Kidney (tissue), 14 donors: Measurements from ENCODE around the gene NPR3. TPM values are rescaled to one million over a fixed set of nuclear protein-coding genes. Genes with fewer than 3 reads are reported as not detected.

ENCODE experiments used
- DNase-seq, 5 donors: peaks; one replicate each; pipeline ENCODE4 v3.0.0-alpha.2; 2013 to 2020
- FAIRE-seq: peaks from 2 replicates; lab custom pipeline; 2012; peaks lifted over from hg19 to GRCh38; lab: Jason Lieb, UNC
- H3K27ac ChIP-seq, 2 donors: one replicate each; pipeline ENCODE4 v1.7.0; 2013; ENCODE audit warnings: low read depth in 2 of 2, low read length in 2 of 2, inconsistent platforms in 1 of 2
- H3K27me3 ChIP-seq: one replicate; pipeline ENCODE4 v1.7.1; 2013; ENCODE audit warnings: low read length, inconsistent platforms; ENCODE audit not compliant: control insufficient read depth, insufficient read depth
- H3K36me3 ChIP-seq, 3 donors: one replicate each; pipeline versions ENCODE4 v1.7.0 to v1.7.1; 2013; ENCODE audit warnings: low read length in 3 of 3, control low read depth in 1 of 3, inconsistent platforms in 1 of 3; ENCODE audit not compliant: insufficient read depth in 3 of 3, control insufficient read depth in 2 of 3
- H3K4me1 ChIP-seq, 3 donors: one replicate each; pipeline versions ENCODE4 v1.7.0 to v1.7.1; 2013; ENCODE audit warnings: low read length in 3 of 3, inconsistent platforms in 1 of 3, low read depth in 1 of 3; ENCODE audit not compliant: control insufficient read depth in 2 of 3, insufficient read depth in 2 of 3
- H3K4me3 ChIP-seq, 3 donors: one replicate each; pipeline versions ENCODE4 v1.7.0 to v1.8.1; 2013; ENCODE audit warnings: low read length in 3 of 3, control low read depth in 1 of 3, inconsistent platforms in 1 of 3
- H3K9ac ChIP-seq, 3 donors: one replicate each; pipeline versions ENCODE4 v1.7.0 to v1.7.1; 2013; ENCODE audit warnings: low read length in 3 of 3, control low read depth in 1 of 3, inconsistent platforms in 1 of 3
- H3K9me3 ChIP-seq, 3 donors: one replicate each; pipeline versions ENCODE4 v1.7.0 to v1.7.1; 2013; ENCODE audit warnings: low read length in 3 of 3, control low read depth in 1 of 3, inconsistent platforms in 1 of 3; ENCODE audit not compliant: control insufficient read depth in 2 of 3, insufficient read depth in 1 of 3
- CTCF ChIP-seq: IDR thresholded peaks from 3 replicates; pipeline ENCODE4 v1.5.1; 2012; ENCODE audit warnings: mild to moderate bottlenecking, moderate library complexity, borderline replicate concordance; ENCODE audit not compliant: insufficient read depth; ENCODE audit errors: extremely low read depth
- intact Hi-C: fragments of 100-400 bp; cut with DNase I; formaldehyde crosslinking; loops from one replicate; pipeline ENCODE4 v1.11.1; 2022
- polyA plus RNA-seq: library from polyadenylated mRNA; stranded (reverse); fragments of 350-450 nt; fragmentation: Illumina TruSeq; extraction: RNeasy Lipid Tissue Mini Kit (QIAGEN cat#74804); gene quantifications from one replicate; pipeline ENCODE4 v1.2.3, GENCODE V29; 2014; ENCODE audit warnings: low read depth, low replicate concordance; ENCODE audit not compliant: insufficient read depth
- total RNA-seq: library from RNA; stranded (reverse); fragmentation: NEBNext Ultra II Directional; extraction: Animal tissue kit (Norgen Biotek cat#: 25700); gene quantifications from one replicate; pipeline ENCODE4 v1.2.1, GENCODE V29; 2021
- donor health status: control.
- donor health status: control.
- donor health status: control.
- donor health status: control.
- donor health status: control.
- donor health status: DM: yes; HTN: yes; CAD: no.
- donor health status: Normal renal cell carcinoma (clear cell type).

The NPR3 gene
- total and polyA plus RNA-seq, 2 donors from 2014 or later: 12.5 to 33.7 TPM

GRCh38 chr5:32839106-32839505 is 128.0 kb downstream of the NPR3 start:
- FAIRE-seq: no peak
- TF ChIP-seq CTCF: no peak
- Histone ChIP-seq H3K4me1 (no peaks in the 10 kb centered on the region), H3K9ac (no peak overlapping the region), H3K27ac (no peak overlapping the region), H3K9me3 (no peaks in the 10 kb centered on the region), H3K27me3 (no peaks in the 10 kb centered on the region), H3K4me3 (no peak overlapping the region), H3K36me3 (no peaks in the 10 kb centered on the region)
- DNase-seq: no peak
- intact Hi-C loops: no loop called here

- no peak overlapping the region for H3K4me3 ChIP-seq
- TF ChIP-seq CTCF: no peak
- no peak overlapping the region for H3K27ac ChIP-seq
- H3K27me3 ChIP-seq: no peaks in the 10 kb centered on the region
- DNase-seq (no peak), FAIRE-seq (no peak)
- no peaks in the 10 kb centered on the region for H3K36me3 ChIP-seq
- no peaks in the 10 kb centered on the region for H3K4me1 ChIP-seq
- intact Hi-C loops: no loop called here
- no peaks in the 10 kb centered on the region for H3K9me3 ChIP-seq
- no peak overlapping the region for H3K9ac ChIP-seq
Measured at GRCh38 chr5:32840606-32841005, 129.5 kb downstream of the NPR3 start.

Other genes with a start within 250 kb of the NPR3 start
- gene SUB1, start 125.8 kb upstream of the NPR3 start, total RNA-seq: 167 TPM
- 292 TPM for gene SUB1, start 125.8 kb upstream of the NPR3 start, polyA plus RNA-seq